Measurements from ENCODE around the gene PDE4A.
A peak's percentile ranks its signal among the peaks of the same experiment; 100 is the strongest.
"Not testable (repeated sequence)": the region's sequence is repeated elsewhere in the genome, so short reads cannot be mapped to it uniquely, and the experiment has no call there.

The PDE4A gene

GRCh38 chr19:10403137-10404021 lies 17.0 kb upstream of the PDE4A start, which contains the start of gene CDC37:
TSS of gene CDC37 (minus strand) at chr19:10403542. CDS start at chr19:10403479, 63 bp downstream.
- peak; percentile 96 for DNase-seq (ENCODE audit: low read depth)

- DNase-seq (ENCODE audit: low read depth), result peak; percentile 12
Observed at GRCh38 chr19:10404888-10405820, 15.2 kb upstream of the PDE4A start.

- no peak for DNase-seq (ENCODE audit: low read depth)
Observed at GRCh38 chr19:10406191-10406590, 14.1 kb upstream of the PDE4A start.

GRCh38 chr19:10407096-10407495 lies 13.2 kb upstream of the PDE4A start:
- no peak for DNase-seq (ENCODE audit: low read depth)

DNA sequence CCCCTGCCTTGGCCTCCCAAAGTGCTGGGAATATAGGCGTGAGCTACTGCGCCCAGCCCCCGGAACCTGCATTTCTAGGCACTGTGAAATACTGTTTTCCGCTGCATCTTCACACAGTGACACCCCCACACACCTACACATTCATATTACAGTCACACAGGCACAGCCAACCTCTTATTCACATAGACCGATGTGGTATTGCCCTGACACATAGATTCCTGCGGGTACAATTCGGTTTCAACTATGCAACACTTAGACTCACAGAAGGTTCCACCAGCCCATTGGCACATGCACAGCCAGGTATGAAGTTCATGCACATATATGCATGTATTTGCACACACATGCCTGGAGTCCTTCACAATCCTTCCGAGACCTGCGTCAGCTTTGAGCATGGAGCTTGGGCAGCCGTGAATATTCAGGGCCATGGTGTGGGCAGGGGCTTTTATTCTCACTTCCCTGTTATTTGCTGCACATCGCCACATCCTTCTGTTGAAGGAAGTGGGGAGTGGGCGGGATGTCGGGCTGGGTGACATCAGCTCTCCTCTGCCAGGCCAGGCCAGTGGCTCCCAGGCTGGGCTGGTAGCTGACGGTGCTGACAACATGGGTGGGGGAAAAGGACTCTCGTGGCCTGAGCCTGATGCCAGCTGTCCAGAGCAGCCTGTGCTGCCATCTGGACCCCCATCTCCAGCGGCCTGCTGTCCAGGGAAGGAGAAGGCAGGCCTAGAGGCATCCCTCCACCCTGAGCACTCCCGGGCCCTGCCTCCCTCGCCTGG lies 11.6 kb upstream of the PDE4A start:
- DNase-seq (ENCODE audit: low read depth), result no peak

GRCh38 chr19:10411224-10411623 lies 9.1 kb upstream of the PDE4A start:
- DNase-seq (ENCODE audit: low read depth), result not testable (repeated sequence)

GRCh38 chr19:10412257-10412977 lies 7.9 kb upstream of the PDE4A start:
- DNase-seq (ENCODE audit: low read depth), result no peak

DNA sequence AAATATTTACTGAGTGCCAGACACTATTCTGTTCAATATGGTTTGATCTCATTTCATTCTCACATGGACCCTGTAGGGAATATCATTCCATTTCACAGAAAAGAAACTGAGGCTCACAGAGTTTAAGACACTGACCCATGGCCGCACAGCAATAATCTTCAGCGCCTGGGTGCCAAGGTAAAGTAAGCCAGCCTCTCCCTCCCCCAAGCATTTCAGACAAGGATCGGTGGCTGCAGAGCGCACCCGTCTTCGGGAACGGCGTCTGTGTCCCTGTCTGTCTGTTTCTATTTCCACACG lies 4.3 kb upstream of the PDE4A start:
- no peak for DNase-seq (ENCODE audit: low read depth)

DNA sequence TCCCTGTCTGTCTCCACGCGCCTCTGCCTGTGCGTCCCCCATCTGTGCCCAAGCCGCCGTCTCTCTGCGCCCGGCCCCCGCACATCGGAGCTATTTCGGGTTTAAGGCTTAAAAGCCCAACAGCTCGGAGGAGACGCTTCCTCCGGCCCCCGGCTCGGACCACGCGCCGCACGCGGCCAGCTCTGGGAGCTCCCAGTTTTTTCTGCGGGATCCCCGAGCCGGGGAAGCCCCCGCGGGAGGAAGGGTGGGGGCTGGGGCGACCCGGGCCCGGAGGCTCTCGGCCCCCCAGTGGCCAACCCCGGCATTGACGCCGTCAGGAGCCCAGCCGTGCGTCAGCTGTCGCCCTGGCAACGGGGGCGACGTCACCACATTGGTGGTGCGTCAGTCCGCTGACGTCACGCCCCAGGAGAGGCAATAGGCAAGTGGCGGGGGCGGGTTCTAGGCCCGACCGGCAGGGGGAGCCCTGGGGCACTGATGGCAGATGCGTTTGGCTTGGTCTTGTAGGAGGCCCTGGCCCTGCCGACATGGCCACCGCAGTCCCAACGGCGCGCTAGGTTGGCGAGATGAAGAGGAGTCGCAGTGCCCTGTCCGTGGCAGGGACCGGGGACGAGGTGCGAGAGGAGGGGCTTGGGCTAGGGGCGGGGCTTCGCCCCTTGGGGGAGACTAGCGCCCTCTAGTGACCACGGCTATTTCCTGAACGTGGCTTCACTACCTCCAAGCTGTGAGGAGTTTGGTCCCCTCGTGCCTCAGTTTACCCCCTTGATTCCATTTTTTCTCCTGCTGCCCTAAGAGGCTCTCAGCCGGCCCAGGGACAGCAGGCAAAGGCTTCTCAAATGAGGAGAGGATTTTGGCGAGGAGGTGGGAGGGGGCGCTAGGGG lies 3.7 kb upstream of the PDE4A start:
- peak; percentile 88 for DNase-seq (ENCODE audit: low read depth)

- no peak for DNase-seq (ENCODE audit: low read depth)
Observed at GRCh38 chr19:10417541-10418234, 2.6 kb upstream of the PDE4A start.

DNA sequence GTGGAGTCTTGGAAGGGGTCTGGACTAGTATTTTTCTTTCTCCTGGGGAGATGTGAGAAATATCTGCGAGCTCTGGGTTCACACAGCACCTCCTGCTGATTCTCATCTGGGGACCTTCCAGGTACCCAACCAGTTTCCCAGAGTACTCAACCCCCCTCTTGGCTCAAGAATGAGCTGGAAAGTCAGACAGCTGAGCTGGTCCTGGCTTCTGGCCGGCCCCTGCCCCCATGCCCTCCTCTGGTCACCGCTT lies 2.2 kb upstream of the PDE4A start:
- no peak for DNase-seq (ENCODE audit: low read depth)

DNA sequence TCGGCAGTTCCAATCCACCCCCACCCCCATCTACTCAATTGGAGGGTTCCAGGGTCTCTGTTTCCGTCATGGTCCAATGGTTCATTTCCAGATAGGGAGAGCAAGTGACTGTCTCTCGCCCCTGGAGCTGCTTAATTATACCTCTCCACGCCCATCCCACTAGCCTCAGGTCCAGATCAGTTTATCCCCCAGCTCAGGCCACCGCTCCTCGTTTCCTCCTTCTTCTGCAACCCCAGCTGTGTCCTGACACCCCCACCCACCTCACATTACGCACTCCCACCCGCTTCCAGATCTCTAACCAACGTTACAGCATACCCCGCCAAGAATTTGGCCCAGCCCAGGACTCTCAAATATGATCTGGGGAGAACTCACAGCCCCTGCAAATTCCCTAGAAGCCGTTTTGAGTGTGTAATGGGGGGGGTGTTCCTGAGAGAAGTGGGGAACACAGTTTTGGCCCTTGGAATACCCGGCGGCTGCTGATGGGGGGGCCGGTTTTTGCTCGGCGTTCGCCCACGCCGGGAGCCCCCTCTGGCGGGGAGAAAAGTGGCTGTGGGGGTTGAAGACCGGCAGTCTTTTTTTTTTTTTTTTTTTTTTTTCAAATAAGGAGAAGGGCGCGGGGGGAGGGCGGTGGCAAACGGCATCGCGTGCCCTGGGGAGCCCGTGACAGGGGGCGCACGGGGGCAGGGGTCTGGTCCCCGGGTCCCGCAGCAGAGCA lies 1.7 kb upstream of the PDE4A start:
- DNase-seq (ENCODE audit: low read depth), result no peak

GRCh38 chr19:10419200-10419645 lies 1.1 kb upstream of the PDE4A start:
- no peak for DNase-seq (ENCODE audit: low read depth)

GRCh38 chr19:10419646-10420443 lies 493 bp upstream of the PDE4A start:
- peak; percentile 25 for DNase-seq (ENCODE audit: low read depth)

GRCh38 chr19:10421240-10422045 lies 1.1 kb downstream of the PDE4A start:
- DNase-seq (ENCODE audit: low read depth), result no peak

- DNase-seq (ENCODE audit: low read depth), result no peak
Observed at GRCh38 chr19:10422046-10422461, 1.7 kb downstream of the PDE4A start.

DNA sequence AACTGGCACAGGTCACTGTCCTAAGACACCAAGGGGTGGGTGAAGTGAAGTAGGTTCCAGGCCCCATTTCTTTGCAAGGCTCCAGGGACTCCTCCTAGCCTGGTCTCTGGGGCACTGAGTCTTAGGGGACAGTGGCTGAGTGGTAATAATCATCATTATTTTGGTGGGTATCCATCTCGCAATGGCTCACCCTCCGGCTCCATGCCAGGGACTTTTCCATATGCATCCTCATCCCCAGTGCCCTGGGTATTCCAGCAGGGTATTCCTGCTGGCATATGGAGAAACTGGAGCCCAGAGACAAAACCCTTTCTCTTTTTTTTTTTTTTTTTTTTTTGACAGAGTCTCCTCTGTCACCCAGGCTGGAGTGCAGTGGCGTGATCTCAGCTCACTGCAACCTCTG lies 2.5 kb downstream of the PDE4A start:
- no peak for DNase-seq (ENCODE audit: low read depth)

Data from fibroblast of gingiva (primary cell).